Measurements from ENCODE around the gene PWWP2B.

DNA sequence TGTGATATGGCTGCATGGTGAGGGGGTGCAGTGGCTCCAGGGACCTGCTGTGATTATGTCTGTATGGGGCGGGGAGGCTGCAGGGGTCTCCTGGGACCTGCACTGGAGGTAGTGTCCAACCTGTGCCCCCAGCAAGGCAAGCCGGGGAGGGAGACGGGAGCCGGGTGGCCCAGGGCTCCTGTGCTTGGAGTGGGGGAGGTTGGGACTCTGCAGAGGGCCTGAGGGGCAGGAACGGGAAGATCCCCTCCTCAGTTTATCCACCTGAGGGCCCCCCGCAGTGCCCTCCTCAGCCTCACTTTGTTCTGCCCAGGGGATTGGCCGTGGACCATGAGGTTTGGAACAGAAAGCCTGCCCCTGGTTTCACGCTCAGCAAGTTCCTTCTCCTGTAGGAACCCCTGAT, 22.8 kb upstream of the PWWP2B start:
- TF ChIP-seq POLR2A (IDR thresholded peaks at IDR 0.05; ENCODE audit: insufficient read depth in 1 of 2, low read depth in 2 of 2, low read length in 2 of 2): no peak
- no peak for TF ChIP-seq ARNT (IDR thresholded peaks at IDR 0.05)
- TF ChIP-seq ZNF569 (CRISPR knock-in tag; IDR thresholded peaks at IDR 0.05; ENCODE audit: borderline replicate concordance): no peak
